Neuronal stem cell (in vitro differentiated cells): Measurements from ENCODE around the gene PPID. TPM values are rescaled to one million over a fixed set of nuclear protein-coding genes. Genes with fewer than 3 reads are reported as not detected.

Source experiments
- DNase-seq: peaks from one replicate; pipeline ENCODE4 v3.0.0-alpha.2; 2013; ENCODE audit warnings: low spot score
- H2AFZ ChIP-seq: one replicate; pipeline ENCODE4 v1.6.1; 2013; ENCODE audit warnings: mild to moderate bottlenecking, low read length, inconsistent platforms
- H2AK5ac ChIP-seq: 2 replicates; pipeline ENCODE4 v1.6.1; 2013; ENCODE audit warnings: low read depth, mild to moderate bottlenecking, inconsistent platforms, low read length, moderate library complexity, mixed read lengths
- H2BK120ac ChIP-seq: 2 replicates; pipeline ENCODE4 v1.6.1; 2013; ENCODE audit warnings: low read depth, mild to moderate bottlenecking, inconsistent platforms, low read length, moderate library complexity, mixed read lengths
- H2BK12ac ChIP-seq: one replicate; pipeline ENCODE4 v1.6.1; 2013; ENCODE audit warnings: low read length, inconsistent platforms
- H2BK15ac ChIP-seq: 2 replicates; pipeline ENCODE4 v1.6.1; 2013; ENCODE audit warnings: mild to moderate bottlenecking, low read length, inconsistent platforms, mixed read lengths
- H2BK5ac ChIP-seq: one replicate; pipeline ENCODE4 v1.6.1; 2013; ENCODE audit warnings: inconsistent platforms, mild to moderate bottlenecking, low read length, moderate library complexity
- H3K14ac ChIP-seq: one replicate; pipeline ENCODE4 v1.6.1; 2013; ENCODE audit warnings: low read length, inconsistent platforms
- H3K18ac ChIP-seq: 2 replicates; pipeline ENCODE4 v1.6.1; 2013; ENCODE audit warnings: low read length, inconsistent platforms
- H3K23ac ChIP-seq: 2 replicates; pipeline ENCODE4 v1.6.1; 2013; ENCODE audit warnings: low read depth, mild to moderate bottlenecking, mixed read lengths, low read length, inconsistent platforms; ENCODE audit not compliant: poor library complexity
- H3K27ac ChIP-seq: replicated peaks from 3 replicates; pipeline ENCODE4 v1.5.1; 2013; ENCODE audit warnings: low read length, inconsistent platforms
- H3K27me3 ChIP-seq, 3 experiments: 2 replicates each; pipeline ENCODE4 v1.6.1; 2013; ENCODE audit warnings: low read length in 3 of 3, mild to moderate bottlenecking in 2 of 3, inconsistent platforms in 1 of 3, low read depth in 1 of 3, mixed read lengths in 1 of 3, moderate library complexity in 1 of 3; ENCODE audit not compliant: control insufficient read depth in 3 of 3, insufficient read depth in 3 of 3
- H3K36me3 ChIP-seq, 2 donors: replicated peaks in 1 of 2; 2 replicates each; pipeline ENCODE4 v1.6.1; 2013; ENCODE audit warnings: low read length in 2 of 2; ENCODE audit not compliant: control insufficient read depth in 2 of 2, insufficient read depth in 2 of 2
- H3K4ac ChIP-seq: 2 replicates; pipeline ENCODE4 v1.6.1; 2013; ENCODE audit warnings: inconsistent platforms, mild to moderate bottlenecking, low read length, moderate library complexity
- H3K4me1 ChIP-seq, 2 donors: 1 replicate in 1 of 2; 2 replicates in 1 of 2; pipeline ENCODE4 v1.6.1; 2013; ENCODE audit warnings: low read length in 2 of 2, low read depth in 1 of 2; ENCODE audit not compliant: control insufficient read depth in 2 of 2, insufficient read depth in 1 of 2
- H3K4me2 ChIP-seq: one replicate; pipeline ENCODE4 v1.6.1; 2013; ENCODE audit warnings: mild to moderate bottlenecking, low read length, inconsistent platforms; ENCODE audit not compliant: insufficient read depth, poor library complexity, severe bottlenecking
- H3K4me3 ChIP-seq, 2 donors: 2 replicates each; pipeline ENCODE4 v1.5.1; 2013; ENCODE audit warnings: low read length in 2 of 2, mild to moderate bottlenecking in 2 of 2, inconsistent platforms in 1 of 2, moderate library complexity in 1 of 2
- H3K79me1 ChIP-seq: one replicate; pipeline ENCODE4 v1.6.1; 2013; ENCODE audit warnings: low read depth, mild to moderate bottlenecking, inconsistent platforms, low read length, moderate library complexity
- H3K9ac ChIP-seq: one replicate; pipeline ENCODE4 v1.6.1; 2013; ENCODE audit warnings: mild to moderate bottlenecking, low read depth, low read length, inconsistent platforms; ENCODE audit not compliant: poor library complexity
- H3K9me3 ChIP-seq, 2 donors: replicated peaks in 1 of 2; 2 replicates each; pipeline versions ENCODE3 to v1.6.1; 2013; ENCODE audit warnings: low read length in 2 of 2, mild to moderate bottlenecking in 2 of 2, inconsistent platforms in 1 of 2, low read depth in 1 of 2, mixed read lengths in 1 of 2, moderate library complexity in 1 of 2; ENCODE audit not compliant: control insufficient read depth in 2 of 2, insufficient read depth in 1 of 2
- H4K8ac ChIP-seq: one replicate; pipeline ENCODE4 v1.6.1; 2013; ENCODE audit warnings: low read depth, mild to moderate bottlenecking, inconsistent platforms, low read length, moderate library complexity
- H4K91ac ChIP-seq: one replicate; pipeline ENCODE4 v1.6.1; 2013; ENCODE audit warnings: low read length, low read depth, mild to moderate bottlenecking, inconsistent platforms; ENCODE audit not compliant: poor library complexity
- WGBS, 2 donors: extraction: QIAGEN DNeasy Blood & Tissue Kit; methylation state at CpG; one replicate each; pipeline ENCODE4 v1.1.7; 2013; ENCODE audit warnings: missing lambda C conversion rate in 2 of 2, mixed read lengths in 1 of 2; ENCODE audit not compliant: insufficient read length in 2 of 2, insufficient replicate concordance in 1 of 2; ENCODE audit errors: extremely low coverage in 2 of 2; 5-methylcytosine and 5-hydroxymethylcytosine counted together
- polyA plus RNA-seq, 2 experiments: library from polyadenylated mRNA; stranded (reverse); fragments of 200-250 nt; gene quantifications; one replicate each; pipeline ENCODE4 v1.2.3, GENCODE V29; 2013

PPID gene
- polyA plus RNA-seq (2013, experiment 1 of 2): 48.1 TPM
- 45.4 TPM for polyA plus RNA-seq (2013, experiment 2 of 2)

- Histone ChIP-seq H2BK5ac (no peak within 1 kb of the TSS), H2BK12ac (no peak within 1 kb of the TSS), H2BK15ac (no peak within 1 kb of the TSS), H3K27me3 (no peaks in the 10 kb centered on the region), H3K36me3 (peaks cover 14 to 34% of the 10 kb centered on the region in 2 donors), H3K14ac (no peak within 1 kb of the TSS), H3K23ac (no peak within 1 kb of the TSS), H2AFZ (peak within 1 kb of the TSS; percentile 92), H3K9ac (peak within 1 kb of the TSS; percentile 92), H3K4me2 (peak within 1 kb of the TSS; percentile 81), H2AK5ac (no peak within 1 kb of the TSS), H3K4me1 (peaks cover under 1 to 3% of the 10 kb centered on the region in 2 donors), H3K4me3 (peak within 1 kb of the TSS; percentile 62 to 95), H4K8ac (no peak within 1 kb of the TSS), H3K79me1 (peaks cover 2% of the 10 kb centered on the region), H2BK120ac (no peak within 1 kb of the TSS), H3K4ac (no peak within 1 kb of the TSS), H4K91ac (no peak within 1 kb of the TSS), H3K18ac (peak within 1 kb of the TSS; percentile 85), H3K9me3 (no peaks in the 10 kb centered on the region), H3K27ac (peak within 1 kb of the TSS; percentile 71)
- WGBS, 2 donors: no CpG with 5 or more reads among the region's 65 CpGs
- peak; percentile 73 for DNase-seq
These were observed at the start of gene PPID for GRCh38 chr4:158722917-158723793. TSS of gene PPID (minus strand) at chr4:158723396. CDS start at chr4:158723288, 108 bp downstream.

GRCh38 chr4:158771776-158772175 is 48.6 kb upstream of the PPID start:
- H3K4me3 ChIP-seq: no peak overlapping the region
- H3K4me1 ChIP-seq: peaks cover 4 to 33% of the 10 kb centered on the region in 2 donors
- no peak overlapping the region for H3K9ac ChIP-seq
- H2AFZ ChIP-seq: no peak overlapping the region
- no peaks in the 10 kb centered on the region for H3K36me3 ChIP-seq
- H3K18ac ChIP-seq: no peak overlapping the region
- no peak overlapping the region for H3K4me2 ChIP-seq
- H3K9me3 ChIP-seq: no peaks in the 10 kb centered on the region
- no peak overlapping the region for H3K14ac ChIP-seq
- peaks cover 0 to 12% (median 0%) of the 10 kb centered on the region in 3 experiments for H3K27me3 ChIP-seq
- no CpG with 5 or more reads among the region's 2 CpGs for WGBS, 2 donors
- no peak overlapping the region for H2BK15ac ChIP-seq
- H3K4ac ChIP-seq: no peak overlapping the region
- H4K8ac ChIP-seq: no peak overlapping the region
- no peak overlapping the region for H2BK12ac ChIP-seq
- H2BK5ac ChIP-seq: no peak overlapping the region
- DNase-seq: no peak
- H4K91ac ChIP-seq: no peak overlapping the region
- H2AK5ac ChIP-seq: no peak overlapping the region
- H3K79me1 ChIP-seq: no peaks in the 10 kb centered on the region
- no peak overlapping the region for H3K23ac ChIP-seq
- H3K27ac ChIP-seq: no peak overlapping the region
- H2BK120ac ChIP-seq: no peak overlapping the region

GRCh38 chr4:158770671-158771070 is 47.5 kb upstream of the PPID start:
- WGBS, 2 donors: no CpG with 5 or more reads among the region's 5 CpGs
- H4K91ac ChIP-seq: no peak overlapping the region

GRCh38 chr4:158769175-158769921 is 46.2 kb upstream of the PPID start:
- no peak overlapping the region for H3K27ac ChIP-seq
- no peak overlapping the region for H2BK120ac ChIP-seq
- no CpG with 5 or more reads among the region's 49 CpGs for WGBS, 2 donors
- H4K8ac ChIP-seq: no peak overlapping the region
- no peak overlapping the region for H2BK15ac ChIP-seq
- peak overlapping the region; percentile 85 to 93 for H3K4me3 ChIP-seq
- no peak overlapping the region for H2BK12ac ChIP-seq
- no peak for DNase-seq
- H3K18ac ChIP-seq: peak overlapping the region; percentile 82
- H4K91ac ChIP-seq: no peak overlapping the region
- no peaks in the 10 kb centered on the region for H3K36me3 ChIP-seq
- H3K4me1 ChIP-seq: peaks cover 4 to 12% of the 10 kb centered on the region in 2 donors
- peak overlapping the region; percentile 78 for H3K4me2 ChIP-seq
- no peak overlapping the region for H2AK5ac ChIP-seq
- peak overlapping the region; percentile 37 for H3K23ac ChIP-seq
- no peaks in the 10 kb centered on the region for H3K9me3 ChIP-seq
- H3K4ac ChIP-seq: no peak overlapping the region
- no peak overlapping the region for H2BK5ac ChIP-seq
- peak overlapping the region; percentile 92 for H2AFZ ChIP-seq
- peak overlapping the region; percentile 58 for H3K14ac ChIP-seq
- peaks cover 0 to 12% (median 0%) of the 10 kb centered on the region in 3 experiments for H3K27me3 ChIP-seq
- no peaks in the 10 kb centered on the region for H3K79me1 ChIP-seq
- H3K9ac ChIP-seq: peak overlapping the region; percentile 85

More at GRCh38 chr4:158770671-158771070, 47.5 kb upstream of the PPID start:
- Histone ChIP-seq H2AK5ac (no peak overlapping the region), H3K36me3 (no peaks in the 10 kb centered on the region), H3K18ac (no peak overlapping the region), H3K27ac (no peak overlapping the region), H3K9ac (no peak overlapping the region), H2AFZ (no peak overlapping the region), H3K4me2 (no peak overlapping the region), H3K27me3 (peaks cover 0 to 12% (median 0%) of the 10 kb centered on the region in 3 experiments), H3K23ac (no peak overlapping the region), H3K4me1 (peaks cover 4 to 26% of the 10 kb centered on the region in 2 donors), H2BK5ac (no peak overlapping the region), H2BK15ac (no peak overlapping the region), H4K8ac (no peak overlapping the region), H3K9me3 (no peaks in the 10 kb centered on the region), H2BK12ac (no peak overlapping the region), H3K4me3 (no peak overlapping the region), H2BK120ac (no peak overlapping the region), H3K4ac (no peak overlapping the region), H3K79me1 (no peaks in the 10 kb centered on the region), H3K14ac (no peak overlapping the region)
- no peak for DNase-seq
